Measurements from ENCODE around the gene RGS6. TPM values are rescaled to one million over a fixed set of nuclear protein-coding genes. Genes with fewer than 3 reads are reported as not detected.

The RGS6 gene
- total RNA-seq, 1 donor = 2.5 TPM

DNA sequence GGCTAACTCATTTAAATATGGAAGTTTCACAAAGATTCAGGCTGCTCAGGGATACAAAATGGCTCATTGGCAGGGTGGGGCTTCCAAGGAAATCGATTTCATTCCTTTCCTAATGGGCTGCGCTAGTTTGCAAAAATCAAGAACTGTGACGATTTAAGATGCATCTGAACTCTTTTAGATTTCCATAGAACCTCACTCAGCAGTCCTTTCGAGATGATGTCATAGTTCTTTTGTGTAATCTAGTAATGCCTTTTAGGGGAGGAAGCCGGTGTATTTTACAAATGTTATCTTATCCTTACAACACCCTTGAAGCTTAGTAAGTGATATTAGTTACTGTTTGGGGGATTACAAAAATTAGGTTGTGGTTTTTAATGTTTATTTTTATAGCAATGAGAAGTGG lies 239.8 kb downstream of the RGS6 start:
- Histone ChIP-seq H3K27me3 (ENCODE audit: insufficient read depth, low read length) (no peaks in the 10 kb centered on the region), H3K9me3 (ENCODE audit: low read depth, low read length) (no peaks in the 10 kb centered on the region), H3K4me3 (ENCODE audit: low read length) (no peak overlapping the region), H3K4me1 (ENCODE audit: insufficient read depth, low read length) (no peaks in the 10 kb centered on the region)

DNA sequence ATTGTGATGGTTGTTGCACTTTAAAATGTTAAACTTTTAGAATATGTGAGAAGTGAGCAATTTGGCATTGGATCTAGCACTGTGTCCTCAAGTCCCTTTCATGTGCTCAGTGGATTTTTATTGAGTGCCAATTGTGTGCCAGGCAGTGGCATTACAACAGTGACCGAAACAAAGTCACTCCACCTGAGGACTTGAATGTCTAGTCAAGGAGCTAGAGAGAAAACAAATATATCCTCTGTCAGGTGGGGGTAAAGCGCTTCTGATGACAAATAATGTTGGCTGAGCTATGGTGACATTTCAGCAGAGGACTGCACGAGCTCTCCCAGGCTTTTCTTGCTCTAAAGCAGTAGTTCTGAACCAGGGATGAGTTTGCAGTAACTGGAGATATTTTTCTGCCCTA lies 240.4 kb downstream of the RGS6 start:
- Histone ChIP-seq H3K9me3 (ENCODE audit: low read depth, low read length) (no peaks in the 10 kb centered on the region), H3K27me3 (ENCODE audit: insufficient read depth, low read length) (no peaks in the 10 kb centered on the region), H3K4me3 (ENCODE audit: low read length) (no peak overlapping the region), H3K4me1 (ENCODE audit: insufficient read depth, low read length) (no peaks in the 10 kb centered on the region)

DNA sequence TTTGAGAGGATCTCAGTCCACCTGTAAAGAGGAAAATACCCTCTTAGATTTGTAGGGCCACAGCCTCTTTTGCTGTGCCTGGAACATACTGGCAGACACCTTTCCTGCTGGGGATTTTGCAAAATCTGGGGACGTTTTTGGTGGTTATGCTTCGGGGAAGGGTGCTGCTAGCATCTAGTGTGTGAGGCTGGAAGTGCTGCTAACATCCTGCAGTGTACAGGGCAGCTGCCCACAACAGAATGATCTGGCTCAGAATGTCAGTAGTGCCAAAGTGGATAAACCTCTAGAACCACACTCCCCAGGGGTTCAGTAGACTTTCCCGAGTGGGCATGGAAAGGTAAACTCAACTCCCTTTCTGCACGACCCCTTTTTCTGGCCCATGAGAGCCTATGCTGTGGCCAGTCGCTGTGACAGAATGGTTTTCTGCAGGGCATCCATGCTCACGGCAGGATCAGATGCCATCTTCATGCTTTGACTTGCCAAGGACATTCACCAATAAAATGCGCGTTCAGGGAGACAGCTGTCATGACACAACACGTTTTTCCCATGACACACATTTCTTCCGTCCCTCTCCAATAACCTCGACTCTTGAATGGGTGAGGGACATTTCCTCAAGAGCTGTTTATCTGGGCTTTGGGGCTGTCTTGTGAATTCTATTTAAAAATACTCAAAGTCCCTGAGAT lies 240.9 kb downstream of the RGS6 start:
- Histone ChIP-seq H3K27me3 (ENCODE audit: insufficient read depth, low read length) (no peaks in the 10 kb centered on the region), H3K9me3 (ENCODE audit: low read depth, low read length) (no peaks in the 10 kb centered on the region), H3K4me3 (ENCODE audit: low read length) (no peak overlapping the region), H3K4me1 (ENCODE audit: insufficient read depth, low read length) (no peaks in the 10 kb centered on the region)

GRCh38 chr14:72177251-72177650 lies 245.0 kb downstream of the RGS6 start:
- H3K4me3 ChIP-seq (ENCODE audit: low read length) = no peak overlapping the region
- no peaks in the 10 kb centered on the region for H3K9me3 ChIP-seq (ENCODE audit: low read depth, low read length)

DNA sequence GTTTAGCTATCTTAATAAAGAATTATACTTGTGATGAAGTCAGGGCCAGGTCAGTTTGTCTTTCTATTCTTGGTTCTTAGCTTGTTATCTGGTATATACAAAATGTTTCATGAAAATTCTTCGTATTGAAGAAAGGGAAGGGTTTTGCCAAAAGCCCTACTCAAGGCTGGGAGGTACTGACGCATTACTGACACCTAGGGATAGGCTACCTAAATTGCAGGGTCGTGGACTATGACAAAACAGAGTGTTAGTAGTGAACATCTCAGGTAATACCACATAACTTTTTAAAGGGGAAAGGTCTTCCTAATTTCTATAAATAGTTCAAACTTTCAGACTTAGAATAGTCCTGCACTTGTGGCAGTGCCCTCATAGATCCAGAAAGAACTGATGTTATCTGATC lies 246.3 kb downstream of the RGS6 start:
- Histone ChIP-seq H3K27me3 (ENCODE audit: insufficient read depth, low read length) (no peaks in the 10 kb centered on the region), H3K4me1 (ENCODE audit: insufficient read depth, low read length) (no peaks in the 10 kb centered on the region), H3K9me3 (ENCODE audit: low read depth, low read length) (no peaks in the 10 kb centered on the region), H3K4me3 (ENCODE audit: low read length) (no peak overlapping the region)

More at GRCh38 chr14:72177251-72177650, 245.0 kb downstream of the RGS6 start:
- no peaks in the 10 kb centered on the region for H3K4me1 ChIP-seq (ENCODE audit: insufficient read depth, low read length)
- no peaks in the 10 kb centered on the region for H3K27me3 ChIP-seq (ENCODE audit: insufficient read depth, low read length)

GRCh38 chr14:72182708-72183432 lies 250.6 kb downstream of the RGS6 start:
- no peaks in the 10 kb centered on the region for H3K9me3 ChIP-seq (ENCODE audit: low read depth, low read length)
- H3K4me3 ChIP-seq (ENCODE audit: low read length) = no peak overlapping the region
- H3K27me3 ChIP-seq (ENCODE audit: insufficient read depth, low read length) = no peaks in the 10 kb centered on the region
- H3K4me1 ChIP-seq (ENCODE audit: insufficient read depth, low read length) = no peaks in the 10 kb centered on the region

- Histone ChIP-seq H3K9me3 (ENCODE audit: low read depth, low read length) (no peaks in the 10 kb centered on the region), H3K27me3 (ENCODE audit: insufficient read depth, low read length) (no peaks in the 10 kb centered on the region), H3K4me3 (ENCODE audit: low read length) (no peak overlapping the region), H3K4me1 (ENCODE audit: insufficient read depth, low read length) (no peaks in the 10 kb centered on the region)
These were observed 251.4 kb downstream of the RGS6 start for GRCh38 chr14:72183631-72184030.

GRCh38 chr14:72186523-72186922 lies 254.3 kb downstream of the RGS6 start:
- Histone ChIP-seq H3K4me1 (ENCODE audit: insufficient read depth, low read length) (no peaks in the 10 kb centered on the region), H3K9me3 (ENCODE audit: low read depth, low read length) (no peaks in the 10 kb centered on the region), H3K4me3 (ENCODE audit: low read length) (no peak overlapping the region), H3K27me3 (ENCODE audit: insufficient read depth, low read length) (no peaks in the 10 kb centered on the region)

DNA sequence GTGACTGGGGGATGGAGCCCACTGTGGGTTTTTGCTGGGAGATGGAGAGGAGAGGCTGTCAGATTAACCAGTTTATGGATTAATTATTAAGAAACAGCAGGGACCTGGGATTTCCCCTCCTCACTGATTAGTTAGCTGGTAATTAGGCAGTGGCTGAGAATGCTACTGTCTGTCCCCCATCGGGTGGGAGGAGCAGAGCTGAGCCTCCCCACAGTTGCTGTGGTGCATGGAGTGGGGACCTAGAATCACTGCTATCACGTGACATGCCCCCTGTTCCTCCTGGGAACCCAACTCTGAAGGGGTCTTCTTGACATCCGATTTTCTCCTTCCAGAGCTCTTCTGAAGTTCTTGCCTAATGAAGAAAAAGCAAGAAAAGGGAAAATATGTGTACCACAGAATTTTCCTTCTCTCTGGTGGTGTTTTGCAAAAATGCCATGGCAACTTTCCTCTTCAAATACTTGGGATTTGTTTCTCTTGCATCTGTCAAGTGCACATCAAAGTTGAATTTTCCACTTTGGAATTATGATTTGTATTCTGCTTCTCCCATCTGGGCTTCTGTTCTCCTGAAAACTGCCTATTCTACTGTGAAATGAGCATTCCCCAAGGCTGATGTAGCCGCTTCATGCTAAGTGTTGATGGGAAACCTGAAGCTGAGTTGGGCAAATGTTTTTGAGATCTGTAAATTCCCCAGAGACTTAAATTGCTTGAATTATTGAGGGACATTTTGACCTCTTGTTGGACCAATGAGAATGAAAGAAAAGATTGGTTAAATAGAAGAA lies 264.2 kb downstream of the RGS6 start:
- H3K4me1 ChIP-seq (ENCODE audit: insufficient read depth, low read length) = no peaks in the 10 kb centered on the region
- no peaks in the 10 kb centered on the region for H3K27me3 ChIP-seq (ENCODE audit: insufficient read depth, low read length)
- H3K9me3 ChIP-seq (ENCODE audit: low read depth, low read length) = no peaks in the 10 kb centered on the region
- no peak overlapping the region for H3K4me3 ChIP-seq (ENCODE audit: low read length)

- no peaks in the 10 kb centered on the region for H3K4me1 ChIP-seq (ENCODE audit: insufficient read depth, low read length)
- no peaks in the 10 kb centered on the region for H3K27me3 ChIP-seq (ENCODE audit: insufficient read depth, low read length)
- no peaks in the 10 kb centered on the region for H3K9me3 ChIP-seq (ENCODE audit: low read depth, low read length)
- no peak overlapping the region for H3K4me3 ChIP-seq (ENCODE audit: low read length)
These were observed 269.4 kb downstream of the RGS6 start for GRCh38 chr14:72201645-72202044.

DNA sequence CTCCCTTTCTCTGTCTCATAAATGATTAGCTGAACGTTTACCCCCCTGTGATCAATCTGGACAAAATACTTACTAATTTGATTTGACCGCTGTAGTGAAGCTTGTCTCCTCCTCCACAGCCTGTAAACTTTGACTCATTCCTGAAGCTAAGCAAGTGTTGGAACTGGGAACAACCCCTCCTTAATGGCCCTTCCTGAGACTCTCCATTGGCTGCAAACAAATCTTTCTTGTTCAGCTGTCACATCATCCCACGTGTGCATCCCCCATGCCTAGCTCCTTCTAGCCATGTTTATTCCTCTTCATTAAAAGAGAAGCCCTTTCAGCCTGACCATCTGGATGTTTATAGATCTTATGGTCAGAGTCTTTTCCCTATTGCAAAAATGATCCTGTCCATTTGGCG lies 281.2 kb downstream of the RGS6 start:
- H3K4me3 ChIP-seq (ENCODE audit: low read length) = no peak overlapping the region
- no peaks in the 10 kb centered on the region for H3K9me3 ChIP-seq (ENCODE audit: low read depth, low read length)
- H3K27me3 ChIP-seq (ENCODE audit: insufficient read depth, low read length) = peaks cover 2% of the 10 kb centered on the region

DNA sequence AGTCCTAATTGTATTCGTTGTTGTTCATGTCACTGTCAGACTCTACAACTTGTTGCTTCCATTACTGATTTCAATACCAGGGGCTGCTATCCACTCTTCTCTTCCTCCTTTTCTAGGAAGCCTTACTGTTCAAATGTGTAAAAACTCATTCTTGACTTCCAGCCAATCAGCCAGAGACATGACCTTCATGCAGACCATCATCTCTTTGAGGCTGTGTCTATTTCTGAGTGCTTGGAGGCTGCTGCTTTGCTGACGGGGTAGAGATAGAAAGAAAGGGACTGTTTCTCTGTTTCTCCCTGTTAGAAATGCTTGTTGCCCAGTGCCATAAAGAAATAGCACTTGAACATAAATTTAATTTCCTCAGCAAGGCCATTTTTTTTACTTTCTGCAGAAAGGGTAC lies 282.9 kb downstream of the RGS6 start:
- H3K27me3 ChIP-seq (ENCODE audit: insufficient read depth, low read length) = peaks cover 4% of the 10 kb centered on the region
- no peak overlapping the region for H3K4me3 ChIP-seq (ENCODE audit: low read length)
- H3K9me3 ChIP-seq (ENCODE audit: low read depth, low read length) = no peaks in the 10 kb centered on the region
- H3K4me1 ChIP-seq (ENCODE audit: insufficient read depth, low read length) = no peaks in the 10 kb centered on the region

More for the DNA sequence above, 281.2 kb downstream of the RGS6 start:
- no peaks in the 10 kb centered on the region for H3K4me1 ChIP-seq (ENCODE audit: insufficient read depth, low read length)

DNA sequence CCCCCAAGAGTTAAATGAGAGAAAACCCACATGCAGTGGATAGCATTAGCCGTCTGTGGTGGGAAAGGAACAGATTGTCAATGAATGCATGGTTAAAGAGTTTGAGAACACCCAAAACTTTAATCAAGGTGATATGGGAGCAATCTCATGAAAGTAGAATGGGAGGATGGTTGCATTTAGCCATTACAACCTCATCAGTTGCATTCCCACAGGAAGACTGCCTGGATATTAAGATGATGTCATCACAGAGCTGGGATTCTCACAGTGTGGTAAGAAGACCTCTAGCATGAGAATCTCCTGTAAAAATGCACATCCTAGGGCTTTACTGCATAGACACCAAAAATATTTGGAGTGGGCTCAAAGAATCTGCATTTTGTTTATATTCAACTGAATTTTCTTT lies 284.9 kb downstream of the RGS6 start:
- Histone ChIP-seq H3K9me3 (ENCODE audit: low read depth, low read length) (no peaks in the 10 kb centered on the region), H3K4me1 (ENCODE audit: insufficient read depth, low read length) (no peaks in the 10 kb centered on the region), H3K27me3 (ENCODE audit: insufficient read depth, low read length) (peaks cover 4% of the 10 kb centered on the region), H3K4me3 (ENCODE audit: low read length) (no peak overlapping the region)

DNA sequence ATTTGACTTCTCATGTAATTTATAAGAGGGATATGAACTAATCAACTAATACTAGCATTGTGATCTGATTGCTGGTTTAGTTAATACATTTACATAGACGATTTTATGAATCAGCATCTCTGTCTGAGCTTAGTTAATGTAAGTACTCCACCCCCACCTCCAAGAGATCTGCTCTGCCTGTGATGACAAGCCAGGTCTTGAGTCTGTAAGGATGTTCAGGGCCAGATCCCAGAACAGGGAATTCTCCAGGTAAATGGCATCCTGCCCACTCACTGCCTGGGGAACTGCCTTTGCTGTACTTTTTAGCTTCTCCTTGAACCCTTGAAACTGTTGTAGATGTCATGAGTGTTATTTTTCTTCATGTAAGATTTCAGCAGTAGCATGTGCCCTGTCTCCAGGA lies 289.8 kb downstream of the RGS6 start:
- H3K27me3 ChIP-seq (ENCODE audit: insufficient read depth, low read length) = peaks cover 4% of the 10 kb centered on the region
- no peaks in the 10 kb centered on the region for H3K9me3 ChIP-seq (ENCODE audit: low read depth, low read length)
- no peak overlapping the region for H3K4me3 ChIP-seq (ENCODE audit: low read length)
- no peaks in the 10 kb centered on the region for H3K4me1 ChIP-seq (ENCODE audit: insufficient read depth, low read length)

- Histone ChIP-seq H3K27me3 (ENCODE audit: insufficient read depth, low read length) (no peaks in the 10 kb centered on the region), H3K4me1 (ENCODE audit: insufficient read depth, low read length) (peaks cover 4% of the 10 kb centered on the region), H3K9me3 (ENCODE audit: low read depth, low read length) (no peaks in the 10 kb centered on the region), H3K4me3 (ENCODE audit: low read length) (no peak overlapping the region)
These were observed 304.4 kb downstream of the RGS6 start for GRCh38 chr14:72236629-72237028.
